DND-41 (cell line): ENCODE measurements around the gene HIBCH.

Experiments
- CTCF ChIP-seq: IDR thresholded peaks from 2 replicates; pipeline ENCODE4 v1.5.1; 2012; ENCODE audit warnings: borderline replicate concordance, low read length, moderate library complexity, mild to moderate bottlenecking; ENCODE audit not compliant: poor library complexity, severe bottlenecking; ENCODE audit errors: extremely low read depth
- EZH2 ChIP-seq: IDR thresholded peaks from 3 replicates; pipeline ENCODE4 v1.6.1; 2012; ENCODE audit warnings: borderline replicate concordance, low read depth, mild to moderate bottlenecking, moderate library complexity, low read length, inconsistent platforms; ENCODE audit not compliant: severe bottlenecking

DNA sequence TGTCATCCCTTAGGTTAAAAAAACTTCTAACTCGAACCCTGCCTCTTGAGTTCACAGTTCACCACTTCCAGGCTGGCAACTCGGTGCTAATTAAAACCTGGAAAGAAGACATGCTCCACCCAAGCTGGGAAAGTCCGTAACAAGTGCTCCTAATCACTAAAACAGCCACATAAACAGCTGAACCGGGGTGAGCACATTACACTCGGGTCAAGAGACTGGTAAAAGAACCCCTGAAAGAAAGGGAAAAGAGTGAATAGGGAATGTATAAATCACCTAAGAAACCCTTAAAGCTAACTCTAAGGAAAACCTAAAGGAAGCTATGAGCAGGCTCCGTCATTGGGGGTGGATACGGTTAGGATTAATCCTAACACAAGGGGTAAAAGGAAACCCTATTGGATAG lies 102.0 kb downstream of the HIBCH start:
- TF ChIP-seq CTCF: no peak
- no peak for TF ChIP-seq EZH2
